K562 (cell line): ENCODE measurements around the gene B3GALT6. TPM values are rescaled to one million over a fixed set of nuclear protein-coding genes. Genes with fewer than 3 reads are reported as not detected.
A peak's percentile ranks its signal among the peaks of the same experiment; 100 is the strongest.

Experiments
- EP400 ChIP-seq: fragments of 450-650 bp; IDR thresholded peaks from 2 replicates; pipeline ENCODE4 v1.6.1; 2017; ENCODE audit warnings: antibody characterized with exemption, mild to moderate bottlenecking, moderate library complexity
- FOXM1 ChIP-seq, 2 experiments: fragments of 450-650 bp in 1 of 2; sonication (generic) in 1 of 2; formaldehyde crosslinking in 1 of 2; IDR thresholded peaks; 2 replicates each; pipeline versions ENCODE4 v1.6.1 to v1.9.0; 2017 to 2022; ENCODE audit warnings: low read depth in 2 of 2, mild to moderate bottlenecking in 2 of 2, missing genetic modification reagents in 1 of 2, moderate library complexity in 1 of 2
- TFAM ChIP-seq: fragments of 250-450 bp; sonication (Bioruptor Pico); conservative IDR thresholded peaks from 2 replicates; pipeline ENCODE4 v1.5.0; 2021; ENCODE audit warnings: mild to moderate bottlenecking, moderate library complexity
- ZNF146 ChIP-seq: IDR thresholded peaks from one replicate; pipeline ENCODE4 v1.6.1; 2018; ENCODE audit warnings: missing compliant biosample characterization; ENCODE audit not compliant: unreplicated experiment
- polyA plus RNA-seq, 8 experiments: library from polyadenylated mRNA; depleted of rRNA in 4 of 8; stranded (reverse) in 5 of 8; unstranded in 3 of 8; fragments of >200 nt; fragmentation: Nextera tagmentation in 2 of 8; fragmentation: Illumina TruSeq in 1 of 8; extraction: Ambion mirVana in 2 of 8; extraction: Trizol in 1 of 8; gene quantifications; 2 replicates each; pipeline versions ENCODE4 v1.2.1 to v1.2.3, GENCODE V29; 2011 to 2014; ENCODE audit warnings: inconsistent platforms in 1 of 8, missing spikeins in 1 of 8
- total RNA-seq, 7 experiments: library from RNA; depleted of rRNA in 6 of 7; stranded (reverse); fragments of >200 nt in 6 of 7; fragmentation: Illumina TruSeq in 2 of 7; extraction: Trizol in 2 of 7; gene quantifications; 2 replicates each; pipeline versions ENCODE4 v1.2.1 to v1.2.3, GENCODE V29; 2011 to 2021; ENCODE audit warnings: low replicate concordance in 1 of 7
- TF ChIP-seq, protein P1 (sequence below): fragments of 450-650 bp; formaldehyde crosslinking; IDR thresholded peaks from 2 replicates; pipeline ENCODE4 v1.4.0; 2020; ENCODE audit warnings: mild to moderate bottlenecking, moderate library complexity
- TF ChIP-seq, protein P2 (sequence below): fragments of 250-450 bp; sonication (Bioruptor Pico); IDR thresholded peaks from 2 replicates; pipeline ENCODE4 v1.4.0; 2020
- TF ChIP-seq, protein P3 (sequence below): fragments of 450-650 bp; IDR thresholded peaks from 2 replicates; pipeline ENCODE4 v1.6.1; 2016; ENCODE audit warnings: low read depth
- TF ChIP-seq, protein P4 (sequence below): sonication (generic); formaldehyde crosslinking; IDR thresholded peaks from 2 replicates; pipeline ENCODE4 v1.8.1; 2023; ENCODE audit warnings: mild to moderate bottlenecking, missing genetic modification reagents

The B3GALT6 gene
- total and polyA plus RNA-seq, 9 of the 15 experiments (the other 6 are each of a cell fraction or from before 2014, with no cell fraction given), result 0.68 to 29.8 (median 9.9) TPM

DNA sequence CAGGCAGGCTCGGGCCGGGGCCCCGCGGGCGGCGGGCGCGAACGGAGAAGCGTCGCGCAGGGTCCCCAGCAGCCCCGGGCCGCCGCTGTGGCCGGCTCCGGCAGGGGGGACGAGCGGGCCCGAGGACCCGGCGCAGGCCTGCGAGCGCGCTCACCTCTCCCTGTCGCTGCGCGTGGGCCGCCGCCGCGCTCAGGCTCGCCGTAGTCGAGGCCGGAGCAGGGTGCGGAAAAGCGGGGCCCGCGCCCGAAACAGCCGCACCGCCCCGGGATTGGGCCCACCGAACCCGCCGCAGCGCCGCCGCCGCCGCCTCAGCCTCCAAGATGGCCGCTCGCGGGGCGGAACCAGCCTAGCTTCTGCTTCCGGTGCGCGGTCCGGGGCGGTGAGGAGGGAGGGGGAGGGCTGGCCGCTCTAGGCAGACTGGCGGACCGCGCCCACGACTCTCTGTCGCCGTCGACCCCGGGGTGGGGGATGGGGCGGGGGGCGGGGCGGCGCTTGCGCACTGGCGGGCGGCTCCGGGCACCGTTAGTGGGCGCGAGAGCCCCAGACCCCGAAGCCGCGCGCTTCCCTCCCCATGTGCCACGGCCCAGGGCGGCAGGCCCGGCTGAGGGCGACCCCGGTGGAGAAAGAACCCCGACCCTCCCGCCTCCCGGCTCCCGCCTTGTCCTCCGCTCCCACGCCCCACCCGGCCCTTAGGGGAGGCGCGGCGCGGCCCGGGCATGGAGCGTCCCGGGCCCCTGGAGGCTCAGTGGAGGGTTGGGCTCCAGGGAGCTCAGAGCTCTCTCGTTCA lies 41.7 kb downstream of the B3GALT6 start, which contains the start of gene UBE2J2 (continued):
- TF ChIP-seq, protein P1, sequence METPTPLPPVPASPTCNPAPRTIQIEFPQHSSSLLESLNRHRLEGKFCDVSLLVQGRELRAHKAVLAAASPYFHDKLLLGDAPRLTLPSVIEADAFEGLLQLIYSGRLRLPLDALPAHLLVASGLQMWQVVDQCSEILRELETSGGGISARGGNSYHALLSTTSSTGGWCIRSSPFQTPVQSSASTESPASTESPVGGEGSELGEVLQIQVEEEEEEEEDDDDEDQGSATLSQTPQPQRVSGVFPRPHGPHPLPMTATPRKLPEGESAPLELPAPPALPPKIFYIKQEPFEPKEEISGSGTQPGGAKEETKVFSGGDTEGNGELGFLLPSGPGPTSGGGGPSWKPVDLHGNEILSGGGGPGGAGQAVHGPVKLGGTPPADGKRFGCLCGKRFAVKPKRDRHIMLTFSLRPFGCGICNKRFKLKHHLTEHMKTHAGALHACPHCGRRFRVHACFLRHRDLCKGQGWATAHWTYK, result peak; percentile 54; the same call in 1 of the 2 replicates
- TF ChIP-seq EP400 (peak; percentile 54; the same call in 1 of the 2 replicates), ZNF146 (CRISPR knock-in tag) (peak; percentile 3), FOXM1 (IDR thresholded peaks at IDR 0.05; ENCODE audit: low read depth) (no peak), FOXM1 (CRISPR knock-in tag; IDR thresholded peaks at IDR 0.05; ENCODE audit: low read depth) (no peak; the same call in 1 of the 2 replicates), TFAM (CRISPR knock-in tag) (no peak)
- TF ChIP-seq, protein P2, sequence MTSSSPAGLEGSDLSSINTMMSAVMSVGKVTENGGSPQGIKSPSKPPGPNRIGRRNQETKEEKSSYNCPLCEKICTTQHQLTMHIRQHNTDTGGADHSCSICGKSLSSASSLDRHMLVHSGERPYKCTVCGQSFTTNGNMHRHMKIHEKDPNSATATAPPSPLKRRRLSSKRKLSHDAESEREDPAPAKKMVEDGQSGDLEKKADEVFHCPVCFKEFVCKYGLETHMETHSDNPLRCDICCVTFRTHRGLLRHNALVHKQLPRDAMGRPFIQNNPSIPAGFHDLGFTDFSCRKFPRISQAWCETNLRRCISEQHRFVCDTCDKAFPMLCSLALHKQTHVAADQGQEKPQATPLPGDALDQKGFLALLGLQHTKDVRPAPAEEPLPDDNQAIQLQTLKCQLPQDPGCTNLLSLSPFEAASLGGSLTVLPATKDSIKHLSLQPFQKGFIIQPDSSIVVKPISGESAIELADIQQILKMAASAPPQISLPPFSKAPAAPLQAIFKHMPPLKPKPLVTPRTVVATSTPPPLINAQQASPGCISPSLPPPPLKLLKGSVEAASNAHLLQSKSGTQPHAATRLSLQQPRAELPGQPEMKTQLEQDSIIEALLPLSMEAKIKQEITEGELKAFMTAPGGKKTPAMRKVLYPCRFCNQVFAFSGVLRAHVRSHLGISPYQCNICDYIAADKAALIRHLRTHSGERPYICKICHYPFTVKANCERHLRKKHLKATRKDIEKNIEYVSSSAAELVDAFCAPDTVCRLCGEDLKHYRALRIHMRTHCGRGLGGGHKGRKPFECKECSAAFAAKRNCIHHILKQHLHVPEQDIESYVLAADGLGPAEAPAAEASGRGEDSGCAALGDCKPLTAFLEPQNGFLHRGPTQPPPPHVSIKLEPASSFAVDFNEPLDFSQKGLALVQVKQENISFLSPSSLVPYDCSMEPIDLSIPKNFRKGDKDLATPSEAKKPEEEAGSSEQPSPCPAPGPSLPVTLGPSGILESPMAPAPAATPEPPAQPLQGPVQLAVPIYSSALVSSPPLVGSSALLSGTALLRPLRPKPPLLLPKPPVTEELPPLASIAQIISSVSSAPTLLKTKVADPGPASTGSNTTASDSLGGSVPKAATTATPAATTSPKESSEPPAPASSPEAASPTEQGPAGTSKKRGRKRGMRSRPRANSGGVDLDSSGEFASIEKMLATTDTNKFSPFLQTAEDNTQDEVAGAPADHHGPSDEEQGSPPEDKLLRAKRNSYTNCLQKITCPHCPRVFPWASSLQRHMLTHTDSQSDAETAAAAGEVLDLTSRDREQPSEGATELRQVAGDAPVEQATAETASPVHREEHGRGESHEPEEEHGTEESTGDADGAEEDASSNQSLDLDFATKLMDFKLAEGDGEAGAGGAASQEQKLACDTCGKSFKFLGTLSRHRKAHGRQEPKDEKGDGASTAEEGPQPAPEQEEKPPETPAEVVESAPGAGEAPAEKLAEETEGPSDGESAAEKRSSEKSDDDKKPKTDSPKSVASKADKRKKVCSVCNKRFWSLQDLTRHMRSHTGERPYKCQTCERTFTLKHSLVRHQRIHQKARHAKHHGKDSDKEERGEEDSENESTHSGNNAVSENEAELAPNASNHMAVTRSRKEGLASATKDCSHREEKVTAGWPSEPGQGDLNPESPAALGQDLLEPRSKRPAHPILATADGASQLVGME (CRISPR knock-in tag), result 0 out of 2 replicates have a peak, but pooled peaks have one; percentile 32
- TF ChIP-seq, protein P3, sequence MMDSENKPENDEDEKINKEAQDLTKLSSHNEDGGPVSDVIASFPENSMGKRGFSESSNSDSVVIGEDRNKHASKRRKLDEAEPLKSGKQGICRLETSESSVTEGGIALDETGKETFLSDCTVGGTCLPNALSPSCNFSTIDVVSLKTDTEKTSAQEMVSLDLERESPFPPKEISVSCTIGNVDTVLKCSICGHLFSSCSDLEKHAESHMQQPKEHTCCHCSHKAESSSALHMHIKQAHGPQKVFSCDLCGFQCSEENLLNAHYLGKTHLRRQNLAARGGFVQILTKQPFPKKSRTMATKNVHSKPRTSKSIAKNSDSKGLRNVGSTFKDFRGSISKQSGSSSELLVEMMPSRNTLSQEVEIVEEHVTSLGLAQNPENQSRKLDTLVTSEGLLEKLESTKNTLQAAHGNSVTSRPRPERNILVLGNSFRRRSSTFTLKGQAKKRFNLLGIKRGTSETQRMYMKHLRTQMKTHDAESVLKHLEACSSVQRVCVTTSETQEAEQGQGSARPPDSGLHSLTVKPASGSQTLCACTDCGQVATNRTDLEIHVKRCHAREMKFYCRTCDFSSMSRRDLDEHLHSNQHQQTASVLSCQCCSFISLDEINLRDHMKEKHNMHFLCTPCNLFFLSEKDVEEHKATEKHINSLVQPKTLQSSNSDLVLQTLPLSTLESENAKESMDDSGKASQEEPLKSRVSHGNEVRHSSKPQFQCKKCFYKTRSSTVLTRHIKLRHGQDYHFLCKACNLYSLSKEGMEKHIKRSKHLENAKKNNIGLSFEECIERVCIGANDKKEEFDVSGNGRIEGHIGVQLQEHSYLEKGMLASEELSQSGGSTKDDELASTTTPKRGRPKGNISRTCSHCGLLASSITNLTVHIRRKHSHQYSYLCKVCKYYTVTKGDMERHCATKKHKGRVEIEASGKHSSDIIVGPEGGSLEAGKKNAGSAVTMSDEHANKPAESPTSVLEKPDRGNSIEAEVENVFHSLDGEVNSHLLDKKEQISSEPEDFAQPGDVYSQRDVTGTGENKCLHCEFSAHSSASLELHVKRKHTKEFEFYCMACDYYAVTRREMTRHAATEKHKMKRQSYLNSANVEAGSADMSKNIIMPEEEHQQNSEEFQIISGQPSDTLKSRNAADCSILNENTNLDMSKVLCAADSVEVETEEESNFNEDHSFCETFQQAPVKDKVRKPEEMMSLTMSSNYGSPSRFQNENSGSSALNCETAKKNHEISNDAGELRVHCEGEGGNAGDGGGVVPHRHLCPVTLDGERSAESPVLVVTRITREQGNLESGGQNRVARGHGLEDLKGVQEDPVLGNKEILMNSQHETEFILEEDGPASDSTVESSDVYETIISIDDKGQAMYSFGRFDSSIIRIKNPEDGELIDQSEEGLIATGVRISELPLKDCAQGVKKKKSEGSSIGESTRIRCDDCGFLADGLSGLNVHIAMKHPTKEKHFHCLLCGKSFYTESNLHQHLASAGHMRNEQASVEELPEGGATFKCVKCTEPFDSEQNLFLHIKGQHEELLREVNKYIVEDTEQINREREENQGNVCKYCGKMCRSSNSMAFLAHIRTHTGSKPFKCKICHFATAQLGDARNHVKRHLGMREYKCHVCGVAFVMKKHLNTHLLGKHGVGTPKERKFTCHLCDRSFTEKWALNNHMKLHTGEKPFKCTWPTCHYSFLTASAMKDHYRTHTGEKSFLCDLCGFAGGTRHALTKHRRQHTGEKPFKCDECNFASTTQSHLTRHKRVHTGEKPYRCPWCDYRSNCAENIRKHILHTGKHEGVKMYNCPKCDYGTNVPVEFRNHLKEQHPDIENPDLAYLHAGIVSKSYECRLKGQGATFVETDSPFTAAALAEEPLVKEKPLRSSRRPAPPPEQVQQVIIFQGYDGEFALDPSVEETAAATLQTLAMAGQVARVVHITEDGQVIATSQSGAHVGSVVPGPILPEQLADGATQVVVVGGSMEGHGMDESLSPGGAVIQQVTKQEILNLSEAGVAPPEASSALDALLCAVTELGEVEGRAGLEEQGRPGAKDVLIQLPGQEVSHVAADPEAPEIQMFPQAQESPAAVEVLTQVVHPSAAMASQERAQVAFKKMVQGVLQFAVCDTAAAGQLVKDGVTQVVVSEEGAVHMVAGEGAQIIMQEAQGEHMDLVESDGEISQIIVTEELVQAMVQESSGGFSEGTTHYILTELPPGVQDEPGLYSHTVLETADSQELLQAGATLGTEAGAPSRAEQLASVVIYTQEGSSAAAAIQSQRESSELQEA, result no peak
- TF ChIP-seq, protein P4, sequence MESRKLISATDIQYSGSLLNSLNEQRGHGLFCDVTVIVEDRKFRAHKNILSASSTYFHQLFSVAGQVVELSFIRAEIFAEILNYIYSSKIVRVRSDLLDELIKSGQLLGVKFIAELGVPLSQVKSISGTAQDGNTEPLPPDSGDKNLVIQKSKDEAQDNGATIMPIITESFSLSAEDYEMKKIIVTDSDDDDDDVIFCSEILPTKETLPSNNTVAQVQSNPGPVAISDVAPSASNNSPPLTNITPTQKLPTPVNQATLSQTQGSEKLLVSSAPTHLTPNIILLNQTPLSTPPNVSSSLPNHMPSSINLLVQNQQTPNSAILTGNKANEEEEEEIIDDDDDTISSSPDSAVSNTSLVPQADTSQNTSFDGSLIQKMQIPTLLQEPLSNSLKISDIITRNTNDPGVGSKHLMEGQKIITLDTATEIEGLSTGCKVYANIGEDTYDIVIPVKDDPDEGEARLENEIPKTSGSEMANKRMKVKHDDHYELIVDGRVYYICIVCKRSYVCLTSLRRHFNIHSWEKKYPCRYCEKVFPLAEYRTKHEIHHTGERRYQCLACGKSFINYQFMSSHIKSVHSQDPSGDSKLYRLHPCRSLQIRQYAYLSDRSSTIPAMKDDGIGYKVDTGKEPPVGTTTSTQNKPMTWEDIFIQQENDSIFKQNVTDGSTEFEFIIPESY (CRISPR knock-in tag), result no peak
